HG02884 (cell line): ENCODE measurements around the gene APBA1.

Experiments used
- ATAC-seq: cut with Tn5 transposase; IDR thresholded peaks from one replicate; pipeline ENCODE4 v1.9.1; 2021; ENCODE audit warnings: mild to moderate bottlenecking, moderate library complexity; ENCODE audit not compliant: unreplicated experiment

The APBA1 gene

DNA sequence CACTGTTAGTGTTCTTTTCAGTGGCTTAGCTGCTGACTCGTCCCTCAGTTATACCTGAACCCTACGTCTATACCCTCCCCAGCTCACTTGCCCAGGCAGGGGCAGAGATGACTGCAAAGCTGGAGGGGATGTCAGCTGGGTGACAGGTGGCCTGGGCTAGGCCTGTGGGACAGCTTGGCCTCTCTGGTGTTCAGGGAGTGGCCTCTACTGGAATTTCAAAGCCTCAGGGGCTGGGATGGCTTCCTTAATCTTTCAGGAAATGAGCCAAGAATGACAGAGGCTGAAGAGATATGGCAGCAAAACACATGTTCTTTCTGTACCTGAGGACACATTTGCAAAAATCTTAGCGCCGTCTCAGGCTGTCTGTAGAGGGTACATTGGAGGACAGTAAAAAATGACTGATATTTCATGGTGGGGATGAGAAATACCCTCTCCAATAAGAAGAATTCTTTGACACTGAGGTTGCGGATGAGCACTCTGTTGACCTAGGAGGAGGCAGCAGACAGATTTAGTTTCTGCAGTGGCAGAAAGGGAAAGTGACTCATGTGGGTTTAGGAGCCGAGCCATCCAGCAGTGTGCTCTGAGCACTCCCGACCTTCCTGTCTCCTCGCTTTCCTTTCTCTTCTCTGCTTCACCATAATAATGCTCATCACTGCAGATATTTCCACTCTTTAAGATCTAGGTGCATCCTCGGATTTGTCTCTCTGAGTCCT is 292.7 kb downstream of the APBA1 start:
- ATAC-seq = no peak

DNA sequence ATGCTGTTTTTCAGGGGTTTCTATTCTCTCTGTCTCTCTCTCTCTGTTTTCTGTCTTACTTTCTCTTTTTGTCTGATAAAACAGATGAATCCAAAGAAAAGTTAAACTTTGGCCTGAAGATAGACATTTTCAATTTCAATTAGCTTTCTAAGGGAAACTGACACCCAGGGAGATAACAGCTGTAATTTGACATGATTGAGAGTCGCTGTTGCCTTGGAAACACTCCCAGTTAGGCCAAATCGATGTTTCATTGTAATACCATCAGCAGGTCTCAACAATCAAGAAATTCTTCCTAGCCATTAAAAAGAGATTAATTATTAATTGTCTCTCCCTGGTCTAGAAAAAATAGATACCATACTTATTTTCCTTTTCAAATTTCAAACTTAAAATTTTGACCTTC is 294.2 kb downstream of the APBA1 start:
- ATAC-seq = no peak
